SK-N-SH (cell line): Measurements from ENCODE around the gene TM7SF2. TPM values are rescaled to one million over a fixed set of nuclear protein-coding genes. Genes with fewer than 3 reads are reported as not detected.
A peak's percentile ranks its signal among the peaks of the same experiment; 100 is the strongest.

Experiments
- CTCF ChIA-PET: fragments of 300-600, 350-600 bp; formaldehyde crosslinking; extraction: SDS; loops from one replicate; lab custom pipeline; 2021; lab: Yijun Ruan, JAX
- POLR2A ChIA-PET: fragments of 350-600 bp; sonication (Branson Sonifier 250); formaldehyde crosslinking; extraction: SDS; loops from one replicate; lab custom pipeline; 2020; ENCODE audit warnings: antibody characterized with exemption, inconsistent platforms; lab: Yijun Ruan, JAX
- DNase-seq: peaks from one replicate; pipeline ENCODE4 v3.0.0; 2012
- H2AFZ ChIP-seq: fragments of 200-600 bp; sonication (generic); 2 replicates; pipeline ENCODE4 v1.8.1; 2016; ENCODE audit warnings: antibody characterized with exemption, mild to moderate bottlenecking, low read depth
- H3F3A ChIP-seq: fragments of 200-600 bp; sonication (generic); replicated peaks from 2 replicates; pipeline ENCODE3; 2016; ENCODE audit warnings: antibody characterized with exemption, mild to moderate bottlenecking; ENCODE audit not compliant: insufficient read depth
- H3K27ac ChIP-seq, 2 experiments: fragments of 200-500 bp in 1 of 2; fragments of 200-600 bp in 1 of 2; sonication (Bioruptor generic) in 1 of 2; sonication (generic), shearing (Covaris generic) in 1 of 2; 2 replicates each; pipeline versions ENCODE4 v1.5.1 to v1.6.1; 2014 to 2016; ENCODE audit warnings: low read depth in 2 of 2, inconsistent platforms in 1 of 2, low read length in 1 of 2, mild to moderate bottlenecking in 1 of 2, mixed read lengths in 1 of 2
- H3K27me3 ChIP-seq: fragments of 200-600 bp; sonication (generic), shearing (Covaris generic); 2 replicates; pipeline ENCODE4 v1.6.1; 2016; ENCODE audit warnings: mixed run types; ENCODE audit not compliant: insufficient read depth
- H3K36me3 ChIP-seq, 2 experiments: fragments of 200-500 bp in 1 of 2; fragments of 200-600 bp in 1 of 2; sonication (Bioruptor generic) in 1 of 2; sonication (generic) in 1 of 2; replicated peaks in 1 of 2; 2 replicates each; pipeline versions ENCODE3 to v1.5.1; 2014 to 2016; ENCODE audit warnings: low read length in 1 of 2, mild to moderate bottlenecking in 1 of 2; ENCODE audit not compliant: insufficient read depth in 2 of 2, control insufficient read depth in 1 of 2
- H3K4me1 ChIP-seq, 2 experiments: fragments of 200-500 bp in 1 of 2; fragments of 200-600 bp in 1 of 2; sonication (Bioruptor generic) in 1 of 2; sonication (generic), shearing (Covaris generic) in 1 of 2; 2 replicates each; pipeline versions ENCODE4 v1.5.1 to v1.6.1; 2014 to 2016; ENCODE audit warnings: low read depth in 1 of 2, low read length in 1 of 2, mixed run types in 1 of 2; ENCODE audit not compliant: insufficient read depth in 2 of 2, control insufficient read depth in 1 of 2
- H3K4me2 ChIP-seq: fragments of 200-600 bp; sonication (generic), shearing (Covaris generic); 2 replicates; pipeline ENCODE4 v1.6.1; 2017; ENCODE audit warnings: mixed run types
- H3K4me3 ChIP-seq, 2 experiments: fragments of 200-500 bp in 1 of 2; fragments of 200-600 bp in 1 of 2; sonication (Bioruptor generic) in 1 of 2; sonication (generic), shearing (Covaris generic) in 1 of 2; 2 replicates each; pipeline versions ENCODE4 v1.5.1 to v1.8.1; 2014 to 2016; ENCODE audit warnings: low read depth in 2 of 2, inconsistent platforms in 1 of 2, low read length in 1 of 2, mild to moderate bottlenecking in 1 of 2, mixed read lengths in 1 of 2, moderate library complexity in 1 of 2
- H3K79me2 ChIP-seq: fragments of 200-600 bp; sonication (generic); 2 replicates; pipeline ENCODE4 v1.8.1; 2017; ENCODE audit warnings: mild to moderate bottlenecking; ENCODE audit not compliant: insufficient read depth
- H3K9ac ChIP-seq: fragments of 200-600 bp; sonication (generic); 2 replicates; pipeline ENCODE4 v1.6.1; 2017; ENCODE audit warnings: mixed run types
- H3K9me2 ChIP-seq: fragments of 200-600 bp; sonication (generic); 2 replicates; pipeline ENCODE4 v1.6.1; 2017; ENCODE audit warnings: mixed run types
- H3K9me3 ChIP-seq: fragments of 200-600 bp; sonication (generic); 2 replicates; pipeline ENCODE4 v1.6.1; 2017; ENCODE audit warnings: mixed run types, mild to moderate bottlenecking, moderate library complexity
- H4K20me1 ChIP-seq: fragments of 200-600 bp; sonication (generic); 2 replicates; pipeline ENCODE4 v1.6.1; 2017; ENCODE audit warnings: mild to moderate bottlenecking, mixed run types; ENCODE audit not compliant: insufficient read depth
- CTCF ChIP-seq: fragments of 200-600 bp; sonication (generic); IDR thresholded peaks from 2 replicates; pipeline ENCODE4 v1.6.1; 2017; ENCODE audit warnings: antibody characterized with exemption, mild to moderate bottlenecking, moderate library complexity
- FOXJ3 ChIP-seq: sonication (generic); formaldehyde crosslinking; IDR thresholded peaks from 2 replicates; pipeline ENCODE4 v1.5.1; 2020; ENCODE audit warnings: mild to moderate bottlenecking, missing genetic modification reagents
- GABPA ChIP-seq: IDR thresholded peaks from 2 replicates; pipeline ENCODE4 v1.4.0; 2012; ENCODE audit warnings: low read depth, mild to moderate bottlenecking
- GATA2 ChIP-seq: sonication (generic); formaldehyde crosslinking; IDR thresholded peaks from 2 replicates; pipeline ENCODE4 v1.5.0; 2020; ENCODE audit warnings: mild to moderate bottlenecking, missing genetic modification reagents
- JUND ChIP-seq: IDR thresholded peaks from 2 replicates; pipeline ENCODE4 v1.4.0; 2012
- MEF2A ChIP-seq: IDR thresholded peaks from 2 replicates; pipeline ENCODE4 v1.4.0; 2012; ENCODE audit warnings: low read depth, borderline replicate concordance
- PBX3 ChIP-seq: IDR thresholded peaks from 2 replicates; pipeline ENCODE4; 2012
- RCOR1 ChIP-seq: fragments of 150-350 bp; IDR thresholded peaks from 2 replicates; pipeline ENCODE4 v1.6.1; 2017; ENCODE audit warnings: antibody characterized with exemption, low read length
- TEAD4 ChIP-seq: IDR thresholded peaks from 2 replicates; pipeline ENCODE4 v1.4.0; 2012; ENCODE audit warnings: mild to moderate bottlenecking, borderline replicate concordance; ENCODE audit not compliant: insufficient read depth
- WGBS: methylation state at CpG from one replicate; pipeline ENCODE4 v1.1.6; 2017; ENCODE audit warnings: low lambda C conversion rate; 5-methylcytosine and 5-hydroxymethylcytosine counted together
- polyA plus RNA-seq, 3 experiments: library from polyadenylated mRNA; depleted of rRNA; stranded (reverse); fragments of >200 nt; gene quantifications; 2 replicates each; pipeline ENCODE4 v1.2.3, GENCODE V29; 2012
- TF ChIP-seq, protein P1 (sequence below): IDR thresholded peaks from 2 replicates; pipeline ENCODE4 v1.6.1; 2012; ENCODE audit warnings: mild to moderate bottlenecking, low read depth, low read length, moderate library complexity
- TF ChIP-seq, protein P2 (sequence below): fragments of 150-350 bp; IDR thresholded peaks from 2 replicates; pipeline ENCODE4 v1.6.1; 2017; ENCODE audit warnings: antibody characterized with exemption, low read length, low read depth, borderline replicate concordance

TM7SF2 gene
- polyA plus RNA-seq, 1 of the 3 experiments (the other 2 are of a cell fraction) = 87.8 TPM

DNA sequence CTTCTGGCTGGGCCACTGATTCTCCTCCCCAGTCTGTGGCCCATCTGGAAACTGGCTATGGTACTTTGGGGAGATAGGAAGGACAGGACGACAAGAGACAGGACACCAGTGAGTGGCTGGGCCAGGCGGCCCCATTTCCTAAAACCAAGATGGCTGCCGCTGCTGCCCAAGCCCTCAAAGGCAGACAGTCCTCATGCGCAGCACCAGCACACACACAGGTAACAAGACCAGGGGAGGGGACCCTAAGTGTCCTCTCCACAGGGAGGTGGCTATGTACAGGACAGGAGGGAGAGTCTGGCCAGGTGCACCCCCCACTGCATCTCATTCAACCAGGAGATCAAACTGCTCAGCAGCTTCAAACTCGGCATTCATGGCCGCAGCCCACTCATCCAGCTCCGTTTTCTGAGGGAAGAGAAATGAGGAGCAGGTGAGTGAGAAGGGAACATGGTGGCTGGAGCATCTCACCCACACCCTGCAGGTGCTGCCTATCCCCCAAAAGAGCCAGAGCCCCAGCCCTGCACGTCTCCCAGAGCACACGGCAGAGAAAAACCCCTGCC is 32.8 kb upstream of the TM7SF2 start:
- Histone ChIP-seq H3K4me3 (no peak overlapping the region), H3K36me3 (peaks cover 0 to 10% of the 10 kb centered on the region in 2 experiments), H3K27me3 (no peaks in the 10 kb centered on the region), H3K27ac (no peak overlapping the region), H3K9me2 (no peaks in the 10 kb centered on the region), H3K79me2 (peaks cover 65% of the 10 kb centered on the region), H3K9me3 (no peaks in the 10 kb centered on the region)
- peak; percentile 4 for DNase-seq
- CTCF ChIA-PET = interaction anchor here (0.6 to 1.6 kb wide), 5 partner anchors 9 to 235 kb away, joined by 3 to 6 read pairs (median 3); partner anchors contain the start of genes ARL2 and CDC42BPG
- POLR2A ChIA-PET = no interaction called here
- no peak for TF ChIP-seq GATA2 (CRISPR knock-in tag)
- TF ChIP-seq, protein P1, sequence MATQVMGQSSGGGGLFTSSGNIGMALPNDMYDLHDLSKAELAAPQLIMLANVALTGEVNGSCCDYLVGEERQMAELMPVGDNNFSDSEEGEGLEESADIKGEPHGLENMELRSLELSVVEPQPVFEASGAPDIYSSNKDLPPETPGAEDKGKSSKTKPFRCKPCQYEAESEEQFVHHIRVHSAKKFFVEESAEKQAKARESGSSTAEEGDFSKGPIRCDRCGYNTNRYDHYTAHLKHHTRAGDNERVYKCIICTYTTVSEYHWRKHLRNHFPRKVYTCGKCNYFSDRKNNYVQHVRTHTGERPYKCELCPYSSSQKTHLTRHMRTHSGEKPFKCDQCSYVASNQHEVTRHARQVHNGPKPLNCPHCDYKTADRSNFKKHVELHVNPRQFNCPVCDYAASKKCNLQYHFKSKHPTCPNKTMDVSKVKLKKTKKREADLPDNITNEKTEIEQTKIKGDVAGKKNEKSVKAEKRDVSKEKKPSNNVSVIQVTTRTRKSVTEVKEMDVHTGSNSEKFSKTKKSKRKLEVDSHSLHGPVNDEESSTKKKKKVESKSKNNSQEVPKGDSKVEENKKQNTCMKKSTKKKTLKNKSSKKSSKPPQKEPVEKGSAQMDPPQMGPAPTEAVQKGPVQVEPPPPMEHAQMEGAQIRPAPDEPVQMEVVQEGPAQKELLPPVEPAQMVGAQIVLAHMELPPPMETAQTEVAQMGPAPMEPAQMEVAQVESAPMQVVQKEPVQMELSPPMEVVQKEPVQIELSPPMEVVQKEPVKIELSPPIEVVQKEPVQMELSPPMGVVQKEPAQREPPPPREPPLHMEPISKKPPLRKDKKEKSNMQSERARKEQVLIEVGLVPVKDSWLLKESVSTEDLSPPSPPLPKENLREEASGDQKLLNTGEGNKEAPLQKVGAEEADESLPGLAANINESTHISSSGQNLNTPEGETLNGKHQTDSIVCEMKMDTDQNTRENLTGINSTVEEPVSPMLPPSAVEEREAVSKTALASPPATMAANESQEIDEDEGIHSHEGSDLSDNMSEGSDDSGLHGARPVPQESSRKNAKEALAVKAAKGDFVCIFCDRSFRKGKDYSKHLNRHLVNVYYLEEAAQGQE = no peak
- TF ChIP-seq TEAD4 = no peak
- no peak for TF ChIP-seq CTCF
- no peak for TF ChIP-seq RCOR1
- TF ChIP-seq, protein P2, sequence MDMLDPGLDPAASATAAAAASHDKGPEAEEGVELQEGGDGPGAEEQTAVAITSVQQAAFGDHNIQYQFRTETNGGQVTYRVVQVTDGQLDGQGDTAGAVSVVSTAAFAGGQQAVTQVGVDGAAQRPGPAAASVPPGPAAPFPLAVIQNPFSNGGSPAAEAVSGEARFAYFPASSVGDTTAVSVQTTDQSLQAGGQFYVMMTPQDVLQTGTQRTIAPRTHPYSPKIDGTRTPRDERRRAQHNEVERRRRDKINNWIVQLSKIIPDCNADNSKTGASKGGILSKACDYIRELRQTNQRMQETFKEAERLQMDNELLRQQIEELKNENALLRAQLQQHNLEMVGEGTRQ = no peak
- TF ChIP-seq GABPA = no peak
- no peak for TF ChIP-seq FOXJ3
- TF ChIP-seq JUND = no peak
- TF ChIP-seq MEF2A = no peak
- TF ChIP-seq PBX3 = no peak
- TF ChIP-seq, all 33 proteins: peak for 0
- WGBS = 87% methylated on average over 9 of the region's 9 CpGs
- Histone ChIP-seq H4K20me1 (no peaks in the 10 kb centered on the region; the same call in 1 of the 2 replicates), H3K9ac (no peak overlapping the region), H3K4me2 (no peak overlapping the region), H3K4me1 (peaks cover 0 to 12% of the 10 kb centered on the region in 2 experiments; a peak in 2 of 4 replicates), H3F3A (peaks cover 13% of the 10 kb centered on the region), H2AFZ (no peak overlapping the region; the same call in 1 of the 2 replicates)
